Measurements from ENCODE around the gene TCF4.

TCF4 gene

GRCh38 chr18:55233857-55234256 is 354.1 kb downstream of the TCF4 start:
- TF ChIP-seq CTCF (IDR thresholded peaks at IDR 0.05; ENCODE audit: extremely low read depth, insufficient read depth, missing control alignments) = no peak
- in situ Hi-C loops (cut with MboI; ENCODE audit: low pct_unique_long_range_greater_than_20kb, low sequenced_read_pairs, unreplicated experiment) = loop anchor here (25.0 kb wide), 1 partner anchor 278 kb away; no protein-coding TSS in a partner anchor
- no peak for DNase-seq (ENCODE audit: low spot score)

DNA sequence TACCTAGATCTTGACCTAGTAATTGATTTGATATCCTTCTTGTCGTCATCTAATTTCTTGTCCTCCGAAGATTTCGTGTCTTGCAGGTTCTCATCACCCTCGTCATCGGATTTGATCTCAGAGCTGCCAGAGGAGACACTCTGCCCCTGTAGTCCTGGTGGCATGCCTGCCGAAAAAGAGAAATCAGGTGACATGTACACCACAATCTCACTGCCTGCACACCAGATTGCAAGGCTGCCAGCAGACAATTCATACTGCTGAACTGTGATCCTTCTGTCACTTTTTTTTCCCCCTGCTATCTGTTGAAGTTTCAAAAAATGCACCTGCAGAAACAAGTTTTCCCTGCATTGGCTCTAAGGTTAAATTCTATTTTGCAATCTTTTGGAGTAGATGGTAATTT is 355.5 kb downstream of the TCF4 start:
- no peak for DNase-seq (ENCODE audit: low spot score)
- no peak for TF ChIP-seq CTCF (IDR thresholded peaks at IDR 0.05; ENCODE audit: extremely low read depth, insufficient read depth, missing control alignments)
- in situ Hi-C loops (cut with MboI; ENCODE audit: low pct_unique_long_range_greater_than_20kb, low sequenced_read_pairs, unreplicated experiment) = loop anchor here (25.0 kb wide), 1 partner anchor 280 kb away; no protein-coding TSS in a partner anchor

DNA sequence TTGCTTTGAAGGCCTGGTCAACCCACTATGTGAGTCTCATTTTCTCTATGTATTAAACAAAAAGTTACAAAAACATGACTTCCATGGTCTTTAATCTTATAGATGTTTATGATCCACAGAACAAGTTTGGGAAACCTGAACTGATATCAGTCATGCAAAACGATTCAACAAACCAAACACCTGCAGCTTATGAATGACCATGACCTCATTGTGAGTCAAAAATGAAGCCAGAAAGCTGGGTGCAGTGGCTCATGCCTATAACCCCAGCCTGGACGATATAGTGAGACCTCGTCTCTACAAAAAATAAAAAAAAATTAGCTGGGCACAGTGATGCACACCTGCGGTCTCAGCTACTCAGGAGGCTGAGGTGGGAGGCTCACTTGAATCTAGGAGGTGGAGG is 358.3 kb downstream of the TCF4 start:
- DNase-seq (ENCODE audit: low spot score) = no peak
- no peak for TF ChIP-seq CTCF (IDR thresholded peaks at IDR 0.05; ENCODE audit: extremely low read depth, insufficient read depth, missing control alignments)
- in situ Hi-C loops (cut with MboI; ENCODE audit: low pct_unique_long_range_greater_than_20kb, low sequenced_read_pairs, unreplicated experiment) = loop anchor here (25.0 kb wide), 1 partner anchor 283 kb away; no protein-coding TSS in a partner anchor

DNA sequence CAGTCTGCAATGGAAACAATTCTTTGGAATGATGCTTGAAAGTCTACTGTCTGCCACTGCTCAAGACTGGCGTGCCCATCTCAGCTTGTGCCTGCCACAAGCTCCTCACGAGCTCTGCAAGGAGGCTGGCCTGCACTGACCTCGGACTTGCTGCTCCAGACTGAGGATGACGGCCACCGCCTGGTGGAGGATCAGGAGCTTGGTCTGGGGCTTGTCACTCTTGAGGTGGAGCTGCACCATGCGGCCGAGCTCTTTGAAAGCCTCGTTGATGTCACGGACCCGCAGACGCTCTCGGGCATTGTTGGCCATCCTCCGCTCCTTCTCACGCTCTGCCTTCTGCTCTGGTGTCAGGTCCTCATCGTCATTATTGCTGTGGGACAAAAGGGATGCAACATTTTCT is 359.3 kb downstream of the TCF4 start:
- no peak for DNase-seq (ENCODE audit: low spot score)
- in situ Hi-C loops (cut with MboI; ENCODE audit: low pct_unique_long_range_greater_than_20kb, low sequenced_read_pairs, unreplicated experiment) = loop anchor here (25.0 kb wide), 1 partner anchor 284 kb away; no protein-coding TSS in a partner anchor
- TF ChIP-seq CTCF (IDR thresholded peaks at IDR 0.05; ENCODE audit: extremely low read depth, insufficient read depth, missing control alignments) = no peak

- in situ Hi-C loops (cut with MboI; ENCODE audit: low pct_unique_long_range_greater_than_20kb, low sequenced_read_pairs, unreplicated experiment) = loop anchor here (25.0 kb wide), 1 partner anchor 284 kb away; no protein-coding TSS in a partner anchor
- no peak for TF ChIP-seq CTCF (IDR thresholded peaks at IDR 0.05; ENCODE audit: extremely low read depth, insufficient read depth, missing control alignments)
- DNase-seq (ENCODE audit: low spot score) = no peak
Measured at GRCh38 chr18:55228191-55228590, 359.8 kb downstream of the TCF4 start.

GRCh38 chr18:55227771-55228170 is 360.2 kb downstream of the TCF4 start:
- in situ Hi-C loops (cut with MboI; ENCODE audit: low pct_unique_long_range_greater_than_20kb, low sequenced_read_pairs, unreplicated experiment) = loop anchor here (25.0 kb wide), 1 partner anchor 285 kb away; no protein-coding TSS in a partner anchor
- no peak for TF ChIP-seq CTCF (IDR thresholded peaks at IDR 0.05; ENCODE audit: extremely low read depth, insufficient read depth, missing control alignments)
- DNase-seq (ENCODE audit: low spot score) = no peak

Measured in GM13977 (cell line).